NCI-H345 treated with DMSO at 0.1 percent for 48 hours (cell line): ENCODE results near the gene ZFHX3.

Experiments
- DNase-seq: peaks from one replicate; lab custom pipeline; 2025; ENCODE audit not compliant: unreplicated experiment; lab: John Stamatoyannopoulos, UW

Gene ZFHX3

GRCh38 chr16:72884037-72884436 lies 163.9 kb downstream of the ZFHX3 start:
- no peak for DNase-seq

DNA sequence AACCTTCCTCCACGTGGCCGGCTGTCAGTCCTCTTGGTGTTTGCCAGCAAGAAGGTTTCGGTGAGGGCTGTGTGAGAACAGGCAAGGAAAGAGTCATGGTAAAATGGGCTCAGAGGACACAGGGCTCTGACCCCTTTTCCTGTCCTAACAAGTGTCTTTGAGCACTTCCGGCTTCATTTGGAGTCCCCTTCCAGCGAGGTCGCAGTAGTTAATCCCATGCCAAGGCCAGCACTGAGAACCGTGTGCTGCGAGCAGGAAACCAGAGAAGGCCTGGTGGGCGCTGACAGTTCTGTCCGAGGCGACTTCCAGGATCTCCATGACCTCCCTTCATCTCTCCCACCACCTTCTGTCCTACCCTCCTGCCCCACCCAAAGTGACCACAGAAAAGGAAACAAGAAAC lies 168.1 kb downstream of the ZFHX3 start:
- no peak for DNase-seq

DNA sequence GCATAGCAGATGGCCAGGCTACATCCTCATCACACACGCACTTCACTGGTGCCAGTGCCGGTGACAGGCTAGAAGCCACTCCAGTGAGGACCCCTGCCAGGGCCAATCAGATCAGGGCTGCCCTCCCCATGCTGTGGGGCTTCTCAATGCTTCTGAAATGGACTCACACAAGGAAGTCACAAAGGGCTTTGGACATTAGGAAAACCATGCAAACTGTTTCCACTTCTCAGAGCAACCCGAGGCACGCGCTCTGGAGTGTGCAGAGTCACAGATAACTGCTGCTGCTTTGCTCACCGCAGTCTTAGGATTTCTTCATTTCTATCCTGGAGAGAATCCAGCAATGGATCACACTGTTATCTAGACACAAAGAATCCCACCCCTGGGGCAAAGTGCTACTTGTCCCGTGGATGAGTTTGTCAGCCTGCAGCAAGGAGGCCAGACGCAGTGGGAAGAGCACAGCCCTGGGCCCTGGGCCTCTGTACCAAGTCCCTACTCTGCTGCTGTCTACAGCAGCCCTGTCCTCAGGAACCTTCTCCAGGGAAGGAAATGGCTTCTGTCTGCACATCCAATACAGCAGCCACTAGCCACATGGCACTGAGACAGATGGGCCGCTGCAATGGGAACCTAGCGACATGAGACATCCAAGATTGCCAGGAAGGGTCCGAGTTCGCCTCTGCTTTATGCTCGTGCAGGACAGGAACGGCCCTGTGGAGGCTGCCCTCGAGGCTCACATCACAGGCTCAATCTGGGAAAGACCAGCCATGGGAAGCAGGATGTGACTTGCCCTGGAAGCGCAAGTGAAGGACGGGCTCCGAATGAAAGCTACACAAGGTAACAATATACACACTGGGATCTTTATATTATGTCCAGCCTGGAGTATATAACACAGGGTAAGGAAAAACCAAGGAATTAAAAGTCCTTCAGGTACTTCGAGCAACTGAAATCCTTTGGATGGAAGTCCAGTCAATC lies 169.3 kb downstream of the ZFHX3 start:
- DNase-seq = no peak

DNA sequence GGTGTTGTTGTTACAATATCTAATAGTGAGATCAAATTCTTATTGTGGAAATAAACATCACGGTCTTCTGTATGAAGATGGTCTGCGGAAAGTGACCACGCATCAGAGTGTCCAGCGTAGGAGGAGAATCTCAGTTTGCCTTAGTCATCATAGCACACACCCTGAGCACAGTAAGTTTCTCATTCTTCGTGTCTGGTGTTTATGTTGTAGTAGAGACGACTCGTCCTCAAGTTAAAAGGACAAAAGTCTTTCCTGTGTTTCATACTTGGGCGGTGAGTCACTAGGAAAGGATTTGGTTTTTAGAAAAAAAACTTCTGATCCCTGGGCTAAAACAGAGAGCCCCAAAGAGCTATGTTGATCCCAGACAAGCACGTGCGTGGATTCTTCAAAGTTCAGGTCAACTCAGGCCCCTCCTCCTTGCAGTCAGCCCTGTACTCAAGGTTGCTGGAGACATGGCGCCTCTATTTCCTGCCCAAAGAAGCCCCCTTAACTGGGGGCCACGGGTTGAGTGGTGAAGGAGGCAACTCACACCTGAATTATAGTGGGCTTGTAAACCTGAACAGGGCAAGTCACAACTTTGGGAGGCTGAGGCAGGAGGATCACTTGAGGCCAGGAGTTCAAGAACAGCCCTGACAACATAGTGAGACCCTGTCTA lies 170.4 kb downstream of the ZFHX3 start:
- DNase-seq = no peak

GRCh38 chr16:72876981-72877373 lies 171.0 kb downstream of the ZFHX3 start:
- DNase-seq = no peak

DNA sequence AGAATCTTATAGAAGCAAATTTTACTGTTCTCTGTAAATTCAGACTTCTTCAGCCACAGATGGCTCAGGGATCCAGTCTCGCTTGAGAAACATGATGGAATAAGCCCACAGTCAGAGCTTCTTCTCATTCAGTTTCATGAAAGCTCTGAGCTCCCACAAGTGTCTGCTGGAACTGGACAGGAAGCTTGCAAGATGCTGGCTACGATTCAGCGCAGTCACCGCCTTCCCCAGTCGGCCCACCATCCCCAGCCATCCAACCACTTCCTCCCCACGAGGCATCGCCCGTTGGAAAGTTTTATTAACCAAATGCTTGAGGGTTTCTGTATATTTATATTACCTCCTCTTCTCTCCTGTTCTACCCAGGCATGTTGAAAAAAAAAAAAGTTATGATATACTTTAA lies 171.7 kb downstream of the ZFHX3 start:
- no peak for DNase-seq

- no peak for DNase-seq
Observed at GRCh38 chr16:72875291-72876031, 172.5 kb downstream of the ZFHX3 start.

DNA sequence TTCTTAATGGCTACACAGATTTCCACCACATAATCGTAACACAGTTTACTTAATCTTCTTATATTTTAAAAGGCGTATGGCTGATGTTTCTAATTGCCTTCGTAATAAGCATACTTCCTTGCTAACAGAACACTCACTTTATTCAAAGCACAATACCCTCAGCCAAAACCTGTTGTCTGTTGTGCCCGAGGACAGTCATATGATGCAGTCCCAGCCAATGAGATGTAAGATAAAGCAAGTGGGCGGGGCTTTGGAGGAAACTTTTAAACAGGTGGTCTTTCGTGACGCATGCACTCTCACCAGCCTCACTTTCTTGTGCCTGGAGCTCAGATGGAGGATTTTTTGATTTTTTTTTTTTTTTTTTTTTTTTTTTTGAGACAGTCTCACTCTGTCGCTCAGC lies 174.1 kb downstream of the ZFHX3 start:
- DNase-seq = no peak

DNA sequence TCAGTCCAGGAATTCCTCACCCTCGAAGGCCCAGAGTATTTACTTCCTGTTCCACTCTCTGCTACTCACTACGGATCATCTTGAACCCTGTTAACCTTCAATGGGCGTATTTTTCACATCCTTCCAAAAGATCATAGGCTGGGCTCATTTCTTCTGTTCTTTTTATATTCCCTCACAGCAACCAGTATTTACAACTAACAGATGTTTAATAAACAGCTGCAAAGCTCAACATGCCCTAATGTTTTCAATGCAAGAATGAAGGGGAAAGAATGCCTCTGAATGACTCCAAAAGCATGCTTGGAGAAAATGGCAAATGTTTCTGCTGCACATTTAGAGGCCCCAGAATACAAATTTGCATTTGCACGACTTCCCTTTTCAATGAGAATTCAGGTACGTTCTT lies 174.9 kb downstream of the ZFHX3 start:
- no peak for DNase-seq

- DNase-seq = no peak
Observed at GRCh38 chr16:72865835-72866234, 182.1 kb downstream of the ZFHX3 start.

DNA sequence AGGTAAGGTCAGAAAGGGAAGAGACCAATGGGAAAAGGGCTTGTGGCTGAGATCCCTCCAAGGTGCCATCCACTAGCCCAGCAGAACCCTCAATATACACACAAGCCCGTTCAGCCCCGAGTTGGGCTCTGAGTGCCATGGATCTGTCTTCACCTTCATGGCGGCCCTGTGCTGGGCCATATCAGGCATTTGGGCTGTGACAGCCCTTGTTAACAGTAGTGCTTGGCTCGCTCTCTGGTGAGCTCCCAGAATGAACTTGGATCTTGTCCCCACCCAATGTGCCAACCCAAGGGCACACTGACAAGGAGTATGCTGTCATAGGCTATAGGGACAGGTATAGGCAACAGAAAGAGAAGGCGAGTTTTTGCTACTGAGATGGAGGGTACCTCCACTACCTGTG lies 182.7 kb downstream of the ZFHX3 start:
- DNase-seq = no peak

DNA sequence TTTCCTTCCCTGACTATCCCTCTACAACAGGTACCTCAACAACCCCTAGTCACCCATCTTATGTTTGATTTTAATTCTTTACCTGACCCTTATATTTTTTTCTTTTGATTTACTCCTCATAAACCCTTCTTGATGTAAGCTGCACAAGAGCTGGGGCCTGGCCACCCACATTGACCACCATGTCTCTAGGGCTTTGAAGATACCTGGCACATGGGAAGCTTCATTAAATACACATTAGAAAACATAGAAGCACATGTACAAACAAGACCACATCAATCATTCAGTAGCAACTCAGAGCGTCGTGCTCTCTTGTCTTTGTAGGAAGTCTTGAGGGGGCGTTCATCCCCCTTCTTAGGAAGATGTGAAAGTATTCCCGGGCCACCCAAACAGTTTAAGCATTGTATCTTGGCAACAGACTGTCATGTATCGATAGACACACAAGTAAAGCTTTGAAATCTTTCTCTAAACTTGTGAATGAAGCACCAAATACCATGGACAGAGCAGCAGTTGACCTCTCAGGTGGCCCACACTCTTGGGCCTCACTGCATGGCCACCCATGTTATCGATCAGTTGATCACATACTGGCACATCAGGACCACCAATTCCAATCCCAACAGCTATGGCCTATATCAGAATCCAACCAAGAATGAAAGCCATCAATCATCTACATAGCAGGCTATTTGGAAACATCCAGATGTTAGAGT lies 183.6 kb downstream of the ZFHX3 start:
- DNase-seq = no peak

DNA sequence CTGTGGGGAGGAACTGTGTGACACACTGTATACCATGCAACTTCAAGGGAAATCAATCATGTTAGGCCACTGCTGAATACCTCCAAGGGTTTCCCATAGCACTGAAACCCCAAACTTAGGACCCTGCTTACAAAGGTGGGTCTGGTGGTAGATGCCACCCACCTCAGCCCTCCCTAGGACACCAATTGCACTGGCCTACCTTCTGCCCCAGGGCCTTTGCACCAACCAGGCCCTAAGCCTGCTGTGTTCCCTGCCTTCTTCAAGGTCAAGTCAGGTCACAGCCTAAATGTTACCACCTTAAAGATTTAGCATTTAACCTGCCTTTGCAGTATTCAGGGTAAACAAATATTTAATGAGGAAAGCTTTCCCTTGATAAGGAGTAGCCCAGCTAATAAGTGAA lies 185.8 kb downstream of the ZFHX3 start:
- DNase-seq = no peak

DNA sequence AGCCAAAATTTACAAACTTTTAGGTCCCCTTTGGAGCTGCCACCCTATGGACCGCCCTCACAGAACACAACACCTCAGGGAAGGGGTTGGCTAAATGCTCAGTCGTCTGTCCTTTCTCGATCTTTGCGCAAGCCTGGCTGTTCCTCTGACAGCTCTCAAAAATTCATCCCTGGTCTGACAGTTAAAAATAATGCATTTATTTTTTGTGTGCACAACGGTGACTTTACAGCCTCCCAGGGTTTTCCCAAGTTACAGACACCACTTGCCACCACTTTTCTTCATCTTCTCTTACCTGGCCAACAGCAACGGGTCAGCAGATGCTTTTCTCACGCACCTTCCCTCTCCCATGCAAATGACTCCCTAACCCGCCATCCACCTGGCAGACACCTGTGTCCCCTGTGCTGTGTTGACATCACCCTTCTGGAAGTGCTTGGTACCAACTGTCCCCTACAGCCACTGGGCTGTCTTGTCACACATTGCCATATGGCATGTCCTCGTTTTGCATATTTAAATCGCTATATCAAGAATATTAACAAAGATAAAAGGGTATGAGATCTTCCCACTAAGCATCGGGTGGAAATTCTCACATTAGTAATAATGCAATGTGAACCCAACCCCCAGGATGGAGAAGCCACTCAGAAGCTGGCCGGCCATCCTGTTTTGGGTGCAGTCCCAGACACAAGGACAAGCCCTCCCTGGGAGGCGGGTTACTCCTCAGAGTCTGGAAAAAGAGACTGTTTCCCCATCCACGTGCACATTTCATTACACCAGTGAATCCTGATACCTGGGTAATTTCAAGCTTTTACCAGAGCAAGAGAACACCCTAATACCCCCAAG lies 187.0 kb downstream of the ZFHX3 start:
- no peak for DNase-seq

DNA sequence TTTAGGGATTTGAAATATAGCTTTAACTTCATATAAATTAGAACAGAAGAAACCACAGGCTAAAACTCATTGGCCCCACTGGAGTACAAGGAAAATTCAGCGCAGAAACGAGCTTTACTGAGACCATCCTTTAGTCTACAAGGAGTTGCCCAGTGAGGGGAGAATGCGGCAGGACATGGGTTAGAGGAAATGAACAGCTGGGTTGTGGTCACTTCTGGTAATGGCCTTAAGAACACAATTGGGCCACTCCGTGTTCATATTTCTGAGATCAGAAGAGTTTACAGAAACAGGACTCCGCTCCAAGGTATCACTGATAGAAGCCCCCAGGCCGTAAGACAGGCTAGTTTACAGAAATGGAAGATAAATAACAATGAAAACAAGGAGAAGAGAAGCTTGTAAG lies 188.3 kb downstream of the ZFHX3 start:
- no peak for DNase-seq

DNA sequence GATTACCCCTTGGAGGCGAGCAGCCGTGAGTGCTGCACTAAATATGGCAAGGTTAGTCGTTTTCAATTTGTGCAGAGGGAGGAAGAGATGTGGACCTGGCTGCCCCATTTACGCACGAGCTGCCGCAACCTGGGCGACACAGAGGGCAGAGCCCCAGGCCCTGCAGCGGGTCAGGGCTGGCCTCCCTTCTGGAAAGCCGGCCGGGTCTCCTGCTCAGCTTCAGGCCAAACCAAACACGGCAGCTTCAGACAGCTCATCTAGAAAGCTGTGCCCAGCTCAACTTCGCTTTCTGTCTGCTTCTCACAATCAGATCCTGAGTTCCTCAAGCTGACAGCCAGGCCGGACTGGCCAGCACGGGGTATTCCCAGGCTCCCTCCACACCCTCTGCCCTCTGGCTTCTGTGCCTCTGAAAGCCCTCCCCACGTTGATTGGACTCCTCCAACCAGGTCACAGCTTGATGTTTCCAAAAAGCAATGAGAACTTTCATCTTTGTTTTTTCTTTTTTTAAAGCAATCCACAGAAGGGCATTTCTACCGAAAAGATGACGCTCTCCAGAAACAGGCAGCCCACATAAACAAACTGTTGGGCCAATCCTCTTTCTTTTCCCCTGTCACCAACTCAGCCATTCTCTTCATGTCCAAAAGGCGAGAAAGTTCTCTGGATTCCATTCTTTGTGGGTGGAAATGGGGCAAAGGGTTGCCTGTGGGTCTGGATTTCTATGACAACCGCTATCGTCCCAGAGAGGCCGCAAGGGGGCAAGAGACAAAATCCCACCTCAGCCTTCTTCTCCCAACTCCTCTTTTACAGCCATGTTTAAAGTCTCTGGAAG lies 189.0 kb downstream of the ZFHX3 start:
- DNase-seq = no peak

DNA sequence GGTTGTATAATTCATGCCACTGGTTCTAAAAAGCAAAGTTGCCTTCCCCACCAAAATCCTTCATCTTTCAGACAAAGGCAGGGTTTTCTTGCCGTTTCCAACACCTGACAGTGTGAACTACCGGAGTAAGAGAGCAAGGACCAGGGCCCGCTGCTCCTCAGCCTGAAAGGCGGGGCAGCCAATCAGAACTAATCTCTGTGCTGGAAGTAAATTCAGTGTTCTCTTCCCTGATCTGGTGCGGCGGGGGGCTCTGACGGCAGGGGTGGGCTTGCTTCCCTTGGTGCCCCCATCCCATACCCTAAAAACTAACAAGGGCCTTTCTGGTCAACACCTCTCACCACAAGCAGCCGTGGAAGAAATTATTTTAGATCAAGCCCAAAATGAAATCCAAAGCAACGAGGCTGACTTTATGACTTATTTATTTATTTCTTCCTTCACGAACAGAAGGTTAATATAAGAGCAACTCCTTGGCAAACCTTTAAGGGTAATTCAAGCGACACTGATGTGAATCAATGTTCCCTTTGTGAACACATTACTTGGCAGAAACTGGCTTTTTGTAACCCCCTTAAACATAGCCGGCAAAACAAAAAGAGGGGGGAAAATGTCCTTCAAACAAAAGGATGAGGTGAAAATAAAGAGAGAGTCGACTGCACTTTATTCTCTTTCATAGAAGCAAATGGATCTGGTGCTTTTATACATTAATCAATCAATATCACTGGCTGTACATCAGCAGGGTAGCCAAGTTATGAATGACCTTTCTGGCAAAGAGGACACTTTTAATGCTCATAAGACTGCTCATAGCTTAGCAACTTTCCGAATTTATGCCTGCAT lies 189.9 kb downstream of the ZFHX3 start:
- no peak for DNase-seq

- no peak for DNase-seq
Observed at GRCh38 chr16:72856797-72857196, 191.1 kb downstream of the ZFHX3 start.
